ENCODE data around the gene SASH1. TPM values are rescaled to one million over a fixed set of nuclear protein-coding genes. Genes with fewer than 3 reads are reported as not detected.
A peak's percentile ranks its signal among the peaks of the same experiment; 100 is the strongest.

The SASH1 gene
- total RNA-seq (42.2 TPM), polyA plus RNA-seq (ENCODE audit: insufficient read depth in 1 of 8, insufficient read length in 8 of 8, low replicate concordance in 1 of 8) (10 to 100 TPM; 31.7 to 67.0 (median 44.2) TPM)
- long read RNA-seq, donor 1 = 0 reads
- long read RNA-seq, donor 2 = 0 reads
- long read RNA-seq, donor 3 = 0 reads
- long read RNA-seq, donor 4, partial matches to known transcripts = 6 of 7 reads
- long read RNA-seq, donor 4, other reads (novel, unspliced or antisense) = 0 of 7 reads
- long read RNA-seq, donor 5, partial matches to known transcripts = 34 of 34 reads
- long read RNA-seq, donor 5, other reads (novel, unspliced or antisense) = 0 of 34 reads
- long read RNA-seq, donor 6, full-length matches to known transcripts = 1 of 1 reads
- long read RNA-seq, donor 6, partial matches to known transcripts = 0 of 1 reads
- long read RNA-seq, donor 6, other reads (novel, unspliced or antisense) = 0 of 1 reads
- long read RNA-seq, donor 7, partial matches to known transcripts = 6 of 7 reads
- long read RNA-seq, donor 7, other reads (novel, unspliced or antisense) = 0 of 7 reads
- long read RNA-seq, donor 8 = 0 reads
- long read RNA-seq, donor 9, partial matches to known transcripts = 21 of 22 reads
- long read RNA-seq, donor 9, other reads (novel, unspliced or antisense) = 0 of 22 reads
- long read RNA-seq, donor 10, partial matches to known transcripts = 0 of 1 reads
- long read RNA-seq, donor 10, other reads (novel, unspliced or antisense) = 0 of 1 reads
- long read RNA-seq, donor 11 = 0 reads

GRCh38 chr6:148342350-148343046 lies at the start of gene SASH1:
Gene SASH1 (plus strand): TSS chr6:148342838. CDS start chr6:148343068, 230 bp downstream.
- under 1% methylated on average over 67 of the region's 67 CpGs for WGBS (ENCODE audit: insufficient coverage)
- H3K4me3 ChIP-seq (ENCODE audit: low read length) = peak within 1 kb of the TSS; percentile 73
- H3K27me3 ChIP-seq (ENCODE audit: control insufficient read depth, insufficient read depth, low read length) = peaks cover 2% of the 10 kb centered on the region
- peak within 1 kb of the TSS; percentile 94 for H3K27ac ChIP-seq (ENCODE audit: low read length)
- H3K9me3 ChIP-seq (replicated peaks; ENCODE audit: control insufficient read depth, low read depth, low read length) = no peaks in the 10 kb centered on the region
- DNase-seq = peak; percentile 88
- H3K4me1 ChIP-seq (ENCODE audit: control insufficient read depth, insufficient read depth, low read length) = peaks cover 3% of the 10 kb centered on the region
- no peaks in the 10 kb centered on the region for H3K36me3 ChIP-seq (ENCODE audit: control insufficient read depth, insufficient read depth, low read length)

DNA sequence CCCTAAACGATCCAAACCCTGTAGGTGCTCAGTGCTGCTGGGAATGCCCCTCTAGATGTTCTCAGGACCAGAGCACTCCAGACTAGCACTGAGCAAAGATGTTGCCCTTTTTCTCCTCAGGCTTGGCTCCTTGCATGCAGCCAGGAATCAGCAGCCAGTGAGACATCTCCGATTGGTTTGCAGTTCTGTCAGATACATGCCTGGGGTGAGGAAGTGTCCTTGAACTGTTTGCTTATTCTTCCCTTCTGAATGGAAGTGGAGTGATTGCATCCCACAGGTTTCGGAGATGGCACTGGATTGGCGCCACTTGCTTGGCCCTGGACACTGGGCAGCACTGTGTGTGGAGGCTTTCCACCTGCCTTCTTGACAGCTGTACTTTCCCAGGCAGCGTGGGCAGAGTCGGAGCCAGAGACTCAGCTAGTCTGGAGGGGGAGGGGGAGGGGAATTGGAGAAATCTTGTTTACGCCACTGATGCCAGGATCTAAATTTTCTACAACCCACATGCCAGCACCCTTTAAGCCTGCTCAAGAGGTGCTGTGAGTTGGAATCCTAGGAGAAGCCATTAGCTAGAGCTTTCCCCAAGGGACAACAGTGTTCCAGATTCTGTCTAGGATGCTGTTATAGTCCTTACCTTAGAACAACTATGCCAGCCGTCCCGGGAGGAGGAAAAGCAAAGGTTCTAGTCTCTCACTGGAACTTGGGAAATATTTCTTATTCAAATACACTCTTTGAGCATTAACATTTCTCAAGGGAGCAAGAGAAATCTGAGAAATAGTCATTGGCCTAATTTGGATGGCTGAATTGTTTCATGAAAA lies 49.2 kb upstream of the SASH1 start:
- H3K27ac ChIP-seq (ENCODE audit: low read length) = no peak overlapping the region

DNA sequence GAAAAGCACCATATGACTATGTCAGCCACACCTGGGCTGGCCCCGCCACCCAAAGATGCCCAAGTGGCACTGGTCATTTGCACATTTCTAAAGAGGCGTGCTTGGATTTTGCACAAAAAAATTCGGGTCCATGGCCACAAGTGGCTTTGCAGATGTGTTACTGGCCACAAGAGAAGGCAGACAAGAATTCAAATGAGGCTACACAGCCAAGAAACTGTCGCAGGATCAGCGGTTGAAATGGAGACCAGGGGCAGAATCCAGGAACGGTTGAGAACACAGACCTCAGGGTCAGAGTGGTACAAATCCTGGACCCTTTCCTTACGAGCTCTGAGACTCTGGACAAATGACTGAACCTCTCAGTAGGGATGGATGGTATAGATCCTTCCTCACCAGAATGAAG lies 48.6 kb upstream of the SASH1 start:
- Histone ChIP-seq H3K4me3 (ENCODE audit: low read length) (no peak overlapping the region), H3K36me3 (ENCODE audit: control insufficient read depth, insufficient read depth, low read length) (no peaks in the 10 kb centered on the region), H3K27me3 (ENCODE audit: control insufficient read depth, insufficient read depth, low read length) (no peaks in the 10 kb centered on the region), H3K27ac (ENCODE audit: low read length) (no peak overlapping the region), H3K4me1 (ENCODE audit: control insufficient read depth, insufficient read depth, low read length) (peaks cover 39% of the 10 kb centered on the region), H3K9me3 (replicated peaks; ENCODE audit: control insufficient read depth, low read depth, low read length) (no peaks in the 10 kb centered on the region)
- 68% methylated on average over 6 of the region's 7 CpGs for WGBS (ENCODE audit: insufficient coverage)
- DNase-seq = no peak

More for the DNA sequence above, 49.2 kb upstream of the SASH1 start:
- Histone ChIP-seq H3K9me3 (replicated peaks; ENCODE audit: control insufficient read depth, low read depth, low read length) (no peaks in the 10 kb centered on the region), H3K4me1 (ENCODE audit: control insufficient read depth, insufficient read depth, low read length) (peaks cover 46% of the 10 kb centered on the region), H3K27me3 (ENCODE audit: control insufficient read depth, insufficient read depth, low read length) (no peaks in the 10 kb centered on the region), H3K36me3 (ENCODE audit: control insufficient read depth, insufficient read depth, low read length) (no peaks in the 10 kb centered on the region), H3K4me3 (ENCODE audit: low read length) (no peak overlapping the region)
- peak; percentile 72 for DNase-seq
- 86% methylated on average over 4 of the region's 9 CpGs for WGBS (ENCODE audit: insufficient coverage)

- no peaks in the 10 kb centered on the region for H3K9me3 ChIP-seq (replicated peaks; ENCODE audit: control insufficient read depth, low read depth, low read length)
- no CpG with 5 or more reads among the region's 7 CpGs for WGBS (ENCODE audit: insufficient coverage)
- H3K36me3 ChIP-seq (ENCODE audit: control insufficient read depth, insufficient read depth, low read length) = no peaks in the 10 kb centered on the region
- H3K27me3 ChIP-seq (ENCODE audit: control insufficient read depth, insufficient read depth, low read length) = no peaks in the 10 kb centered on the region
- peak overlapping the region; percentile 47 for H3K27ac ChIP-seq (ENCODE audit: low read length)
- peaks cover 37% of the 10 kb centered on the region for H3K4me1 ChIP-seq (ENCODE audit: control insufficient read depth, insufficient read depth, low read length)
- no peak overlapping the region for H3K4me3 ChIP-seq (ENCODE audit: low read length)
- no peak for DNase-seq
Measured at GRCh38 chr6:148295261-148295887, 47.3 kb upstream of the SASH1 start.

DNA sequence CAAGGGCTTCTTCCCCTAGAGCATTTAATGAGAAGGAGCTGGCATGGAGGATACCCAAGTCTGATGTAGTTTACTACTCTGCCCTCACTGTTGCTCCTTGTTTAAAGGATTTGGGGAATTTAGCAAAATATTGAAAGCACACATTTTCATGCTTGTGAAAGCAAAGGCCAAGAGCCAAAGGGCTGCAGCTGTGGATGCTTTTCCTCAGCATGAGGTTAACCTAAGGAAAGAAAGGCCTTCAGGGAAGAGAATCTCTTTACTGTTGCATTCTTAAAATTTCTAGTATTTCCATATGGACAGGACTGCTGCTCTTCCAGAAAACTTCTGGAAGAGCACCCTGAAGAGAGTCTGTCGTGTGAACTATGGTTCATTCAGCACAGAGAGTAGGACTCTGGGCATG lies 45.9 kb upstream of the SASH1 start:
- H3K9me3 ChIP-seq (replicated peaks; ENCODE audit: control insufficient read depth, low read depth, low read length) = no peaks in the 10 kb centered on the region
- H3K4me1 ChIP-seq (ENCODE audit: control insufficient read depth, insufficient read depth, low read length) = peaks cover 37% of the 10 kb centered on the region
- H3K27me3 ChIP-seq (ENCODE audit: control insufficient read depth, insufficient read depth, low read length) = no peaks in the 10 kb centered on the region
- peak; percentile 95 for DNase-seq
- WGBS (ENCODE audit: insufficient coverage) = 13% methylated on average over 1 of the region's 1 CpG
- no peak overlapping the region for H3K4me3 ChIP-seq (ENCODE audit: low read length)
- peak overlapping the region; percentile 83 for H3K27ac ChIP-seq (ENCODE audit: low read length)
- H3K36me3 ChIP-seq (ENCODE audit: control insufficient read depth, insufficient read depth, low read length) = no peaks in the 10 kb centered on the region

DNA sequence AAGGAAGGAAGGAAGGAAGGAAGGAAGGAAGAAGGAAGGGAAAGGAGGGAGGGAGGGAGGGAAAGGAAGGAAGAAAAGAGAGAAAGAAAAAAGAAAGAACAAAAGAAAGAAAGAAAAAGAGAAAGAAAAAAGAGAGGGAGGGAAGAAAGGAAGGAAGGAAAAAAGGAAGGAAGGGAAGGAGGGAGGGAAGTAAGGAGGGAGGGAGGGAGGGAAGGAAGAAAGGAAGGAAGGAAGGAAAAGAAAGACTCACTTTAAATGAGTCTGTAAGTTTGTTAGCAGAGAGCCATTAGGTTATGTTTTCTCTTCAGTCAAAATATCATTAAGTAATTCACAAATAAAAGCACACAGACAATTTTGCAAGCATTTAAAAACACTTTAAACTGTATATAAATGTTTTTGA lies 44.0 kb upstream of the SASH1 start:
- H3K27ac ChIP-seq (ENCODE audit: low read length) = no peak overlapping the region
- DNase-seq = no peak
- no peaks in the 10 kb centered on the region for H3K9me3 ChIP-seq (replicated peaks; ENCODE audit: control insufficient read depth, low read depth, low read length)
- no peaks in the 10 kb centered on the region for H3K36me3 ChIP-seq (ENCODE audit: control insufficient read depth, insufficient read depth, low read length)
- H3K4me3 ChIP-seq (ENCODE audit: low read length) = no peak overlapping the region
- no peaks in the 10 kb centered on the region for H3K27me3 ChIP-seq (ENCODE audit: control insufficient read depth, insufficient read depth, low read length)
- H3K4me1 ChIP-seq (ENCODE audit: control insufficient read depth, insufficient read depth, low read length) = peaks cover 22% of the 10 kb centered on the region

DNA sequence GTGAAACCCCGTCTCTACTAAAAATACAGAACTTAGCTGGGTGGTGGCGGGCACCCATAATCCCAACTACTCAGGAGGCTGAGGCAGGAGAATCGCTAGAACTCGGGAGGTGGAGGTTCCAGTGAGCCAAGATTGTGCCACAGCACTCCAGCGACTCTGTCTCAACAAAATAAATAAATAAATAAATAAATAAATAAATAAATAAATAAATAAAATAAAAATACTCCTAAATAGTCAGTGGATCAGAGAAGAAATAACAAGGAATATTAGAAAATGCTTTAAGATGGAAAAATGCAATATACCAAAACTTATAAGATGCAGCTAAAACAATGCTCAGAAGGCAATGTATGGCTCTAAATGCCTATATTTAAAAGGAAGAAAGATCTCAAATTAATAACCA lies 39.0 kb upstream of the SASH1 start:
- peaks cover 14% of the 10 kb centered on the region for H3K4me1 ChIP-seq (ENCODE audit: control insufficient read depth, insufficient read depth, low read length)
- no peak overlapping the region for H3K27ac ChIP-seq (ENCODE audit: low read length)
- WGBS (ENCODE audit: insufficient coverage) = 100% methylated on average over 1 of the region's 5 CpGs
- H3K4me3 ChIP-seq (ENCODE audit: low read length) = no peak overlapping the region
- H3K9me3 ChIP-seq (replicated peaks; ENCODE audit: control insufficient read depth, low read depth, low read length) = no peaks in the 10 kb centered on the region
- H3K36me3 ChIP-seq (ENCODE audit: control insufficient read depth, insufficient read depth, low read length) = no peaks in the 10 kb centered on the region
- H3K27me3 ChIP-seq (ENCODE audit: control insufficient read depth, insufficient read depth, low read length) = no peaks in the 10 kb centered on the region
- DNase-seq = no peak

DNA sequence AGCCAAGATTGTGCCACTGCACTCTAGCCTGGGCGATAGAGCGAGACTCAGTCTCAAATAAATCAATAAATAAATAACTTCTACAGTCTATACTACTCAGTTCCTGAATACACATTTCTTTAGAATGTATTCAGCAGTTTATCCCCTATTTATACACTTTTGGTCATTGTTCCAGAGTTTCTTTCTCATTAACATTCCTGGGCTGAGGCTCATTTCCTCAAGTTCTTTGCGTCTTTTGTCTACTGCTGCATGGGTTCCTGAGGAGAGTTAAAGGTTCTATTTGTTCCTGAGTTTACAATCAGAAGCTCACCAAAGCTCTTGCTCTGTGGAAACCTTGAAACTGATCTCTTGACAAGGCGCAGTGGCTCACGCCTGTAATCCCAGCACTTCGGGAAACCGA lies 37.7 kb upstream of the SASH1 start:
- Histone ChIP-seq H3K36me3 (ENCODE audit: control insufficient read depth, insufficient read depth, low read length) (no peaks in the 10 kb centered on the region), H3K4me3 (ENCODE audit: low read length) (no peak overlapping the region), H3K4me1 (ENCODE audit: control insufficient read depth, insufficient read depth, low read length) (peaks cover 14% of the 10 kb centered on the region), H3K27me3 (ENCODE audit: control insufficient read depth, insufficient read depth, low read length) (no peaks in the 10 kb centered on the region), H3K9me3 (replicated peaks; ENCODE audit: control insufficient read depth, low read depth, low read length) (no peaks in the 10 kb centered on the region), H3K27ac (ENCODE audit: low read length) (peak overlapping the region; percentile 35)
- DNase-seq = no peak
- 81% methylated on average over 3 of the region's 7 CpGs for WGBS (ENCODE audit: insufficient coverage)

DNA sequence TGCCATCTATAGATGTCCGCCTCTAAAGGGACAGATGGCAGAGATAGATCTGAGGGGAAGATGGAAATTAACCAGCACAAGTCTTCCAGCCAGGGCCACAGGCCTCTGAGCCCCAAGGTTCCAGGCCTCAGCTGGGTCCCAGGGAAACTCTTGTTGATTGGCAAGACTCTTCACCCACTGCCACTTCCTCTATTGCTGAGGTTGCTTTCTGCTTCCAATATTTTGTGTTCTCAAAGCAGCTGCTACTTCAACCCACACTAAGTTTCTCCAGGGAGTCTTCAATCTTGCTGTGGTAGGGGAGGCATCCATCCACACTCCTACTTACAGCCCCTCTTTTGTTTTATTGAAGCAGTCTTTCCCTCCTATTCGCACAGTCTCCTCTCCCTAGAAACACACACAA lies 36.4 kb upstream of the SASH1 start:
- peak overlapping the region; percentile 51 for H3K27ac ChIP-seq (ENCODE audit: low read length)
- WGBS (ENCODE audit: insufficient coverage) = 80% methylated on average over 1 of the region's 2 CpGs
- no peaks in the 10 kb centered on the region for H3K27me3 ChIP-seq (ENCODE audit: control insufficient read depth, insufficient read depth, low read length)
- no peak for DNase-seq
- H3K36me3 ChIP-seq (ENCODE audit: control insufficient read depth, insufficient read depth, low read length) = no peaks in the 10 kb centered on the region
- no peak overlapping the region for H3K4me3 ChIP-seq (ENCODE audit: low read length)
- H3K9me3 ChIP-seq (replicated peaks; ENCODE audit: control insufficient read depth, low read depth, low read length) = no peaks in the 10 kb centered on the region
- peaks cover 14% of the 10 kb centered on the region for H3K4me1 ChIP-seq (ENCODE audit: control insufficient read depth, insufficient read depth, low read length)
